ENCODE results near the gene PLCL2.

Gene PLCL2

DNA sequence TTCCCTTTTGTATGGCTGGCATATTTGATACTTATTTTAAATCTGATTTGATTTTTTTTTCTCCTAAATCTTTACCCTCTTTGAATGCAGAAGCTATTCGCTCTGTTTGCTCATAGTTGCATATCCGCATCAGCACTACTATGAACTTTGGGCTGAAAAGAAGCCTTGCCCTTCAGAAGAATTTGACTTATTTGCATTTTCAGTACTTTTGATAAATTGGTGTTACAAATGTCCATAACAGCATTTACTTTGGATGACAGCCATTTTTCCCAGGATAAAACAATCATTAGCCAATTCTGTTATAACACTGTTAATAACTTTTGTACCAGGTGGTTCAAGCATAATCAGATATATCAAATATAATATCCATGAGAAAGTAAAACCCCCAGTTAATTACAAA lies 129.5 kb downstream of the PLCL2 start:
- DNase-seq = no peak

DNA sequence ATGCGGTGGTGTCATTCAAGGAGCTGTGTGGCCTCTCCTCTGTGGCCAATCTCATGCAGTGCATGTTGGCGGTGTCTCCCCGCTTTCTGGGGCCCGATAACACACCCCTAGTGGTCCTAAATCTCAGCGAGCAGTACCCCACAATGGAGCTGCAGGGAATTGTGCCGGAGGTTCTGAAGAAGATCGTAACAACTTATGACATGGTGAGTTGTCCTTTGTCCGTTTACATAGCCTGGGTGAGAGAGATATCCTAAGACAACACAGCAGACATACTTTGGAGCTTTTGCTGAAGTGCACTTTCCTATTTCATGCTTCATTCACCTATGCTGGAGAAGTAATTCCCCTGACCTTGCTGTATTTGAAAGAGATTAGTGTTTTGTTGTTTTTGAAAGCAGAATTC lies 130.0 kb downstream of the PLCL2 start:
- no peak for DNase-seq

DNA sequence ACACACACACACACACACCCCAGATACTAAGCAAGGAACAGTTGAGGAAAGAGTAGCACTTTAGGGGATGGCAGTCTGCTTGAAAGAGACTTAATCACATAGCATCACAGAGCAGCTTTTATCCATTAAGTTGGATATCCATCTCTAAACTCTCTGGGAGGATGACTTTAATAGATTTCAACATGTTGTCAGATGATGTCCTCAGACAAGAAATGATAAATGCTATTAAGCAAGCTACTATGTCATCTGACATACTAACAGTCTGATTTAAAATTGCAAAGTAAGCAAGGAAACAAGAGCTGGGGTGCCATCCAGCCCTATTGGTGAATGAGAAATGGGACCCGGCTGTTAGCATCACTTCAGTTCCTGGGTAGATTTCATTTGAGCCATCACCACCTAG lies 136.9 kb downstream of the PLCL2 start:
- no peak for DNase-seq

DNA sequence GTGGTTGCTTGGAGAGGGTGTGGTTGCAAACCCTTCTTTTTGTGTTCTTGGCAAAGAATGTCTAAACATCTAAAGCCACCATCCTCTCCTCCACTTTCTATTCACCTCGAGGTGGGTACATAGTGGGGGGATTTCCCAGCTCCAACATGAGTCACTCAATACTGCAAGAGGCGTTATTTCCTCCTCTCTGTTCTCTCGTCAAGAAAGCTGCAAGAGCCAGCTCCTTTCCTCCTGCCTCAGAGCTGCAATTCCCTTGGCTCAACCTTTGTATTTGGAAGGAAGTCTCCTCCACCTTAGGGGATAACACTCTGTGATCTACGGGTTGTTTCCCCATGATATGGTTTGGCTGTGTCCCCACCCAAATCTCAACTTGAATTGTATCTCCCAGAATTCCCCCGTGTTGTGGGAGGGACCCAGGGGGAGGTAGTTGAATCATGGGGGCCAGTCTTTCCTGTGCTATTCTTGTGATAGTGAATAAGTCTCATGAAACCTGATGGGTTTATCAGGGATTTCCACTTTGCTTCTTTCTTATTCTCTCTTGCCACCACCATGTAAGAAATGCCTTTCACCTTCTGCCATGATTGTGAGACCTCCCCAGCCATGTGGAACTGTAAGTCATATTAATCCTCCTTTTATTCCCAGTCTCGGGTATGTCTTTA lies 138.4 kb downstream of the PLCL2 start:
- DNase-seq = no peak

DNA sequence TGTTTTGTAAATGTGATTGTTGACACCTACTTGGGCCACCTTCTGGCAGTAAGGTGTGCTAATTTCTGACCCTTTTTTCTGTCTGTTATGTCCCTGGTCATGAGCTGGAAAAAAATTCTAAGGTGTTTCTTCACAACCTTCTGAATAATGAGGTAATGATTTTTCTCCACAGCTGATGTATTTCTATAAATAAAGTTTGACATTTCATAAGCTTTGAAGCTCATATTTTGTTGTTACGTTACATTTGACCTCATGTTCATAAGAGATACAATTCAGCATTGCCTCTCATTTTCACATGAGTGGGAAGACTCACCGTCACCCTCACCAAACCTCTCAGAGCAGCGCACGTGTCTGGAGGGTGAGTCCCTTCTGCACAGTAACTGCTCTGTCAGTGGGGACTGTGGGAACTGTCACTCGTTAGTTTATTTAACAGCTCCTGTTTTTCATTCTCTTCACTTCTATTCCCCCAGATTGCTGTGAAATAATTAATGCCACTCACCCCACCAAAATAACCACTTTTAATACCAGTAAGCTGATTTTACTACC lies 140.9 kb downstream of the PLCL2 start:
- no peak for DNase-seq

DNA sequence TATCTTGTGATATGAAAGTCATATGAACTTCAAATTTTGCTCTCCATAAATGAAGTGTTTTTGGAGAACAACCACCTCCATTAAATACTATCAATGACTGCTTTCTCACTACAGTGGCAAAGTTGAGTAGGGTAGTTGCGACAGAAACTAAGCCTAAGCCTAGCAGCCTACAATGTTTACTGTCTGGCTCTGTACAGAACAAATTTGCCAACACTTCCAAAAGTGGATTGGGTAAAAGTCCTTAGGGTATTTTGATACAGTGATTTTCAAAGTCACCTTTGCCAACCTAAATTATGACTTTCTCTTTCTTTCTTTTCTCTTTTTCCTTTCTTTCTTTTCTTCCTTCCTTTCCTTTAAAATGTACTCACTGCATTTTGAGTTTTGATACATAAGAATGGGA lies 142.6 kb downstream of the PLCL2 start:
- no peak for DNase-seq

DNA sequence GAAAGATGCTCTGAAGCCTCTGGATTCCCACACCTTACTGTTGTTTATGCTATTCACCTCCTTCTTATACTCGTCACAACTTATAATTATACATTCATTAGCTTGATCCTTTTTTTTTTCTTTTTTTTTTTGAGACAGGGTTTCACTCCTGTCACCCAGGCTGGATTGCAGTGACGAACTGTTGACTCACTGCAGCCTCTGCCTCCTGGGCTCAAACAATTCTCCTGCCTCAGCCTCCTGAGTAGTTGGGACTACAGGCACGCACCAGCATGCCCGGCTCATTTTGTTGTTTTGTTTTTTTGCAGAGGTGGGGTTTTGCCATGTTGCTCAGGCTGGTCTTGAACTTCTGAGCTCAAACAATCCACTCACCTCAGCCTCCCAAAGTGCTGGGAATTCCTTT lies 143.6 kb downstream of the PLCL2 start:
- no peak for DNase-seq

DNA sequence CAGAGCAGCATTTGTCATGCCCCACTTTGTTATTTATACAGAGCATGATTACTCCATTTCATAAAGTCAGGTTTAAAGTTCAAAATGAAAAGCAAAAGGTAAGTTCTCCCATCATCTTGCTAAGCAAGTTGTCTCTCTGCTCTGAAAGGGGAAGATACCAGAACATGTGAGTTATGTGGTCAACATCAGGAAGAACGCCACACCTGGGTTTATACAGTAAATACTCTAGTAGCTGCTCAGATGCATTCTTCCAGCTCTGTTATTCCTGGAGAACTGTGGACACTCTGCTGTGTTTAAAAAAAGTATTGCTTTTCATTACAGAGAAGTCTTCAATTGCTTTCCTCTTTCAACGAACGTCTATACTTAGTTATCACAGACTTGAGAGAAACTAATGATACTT lies 145.7 kb downstream of the PLCL2 start:
- DNase-seq = no peak

DNA sequence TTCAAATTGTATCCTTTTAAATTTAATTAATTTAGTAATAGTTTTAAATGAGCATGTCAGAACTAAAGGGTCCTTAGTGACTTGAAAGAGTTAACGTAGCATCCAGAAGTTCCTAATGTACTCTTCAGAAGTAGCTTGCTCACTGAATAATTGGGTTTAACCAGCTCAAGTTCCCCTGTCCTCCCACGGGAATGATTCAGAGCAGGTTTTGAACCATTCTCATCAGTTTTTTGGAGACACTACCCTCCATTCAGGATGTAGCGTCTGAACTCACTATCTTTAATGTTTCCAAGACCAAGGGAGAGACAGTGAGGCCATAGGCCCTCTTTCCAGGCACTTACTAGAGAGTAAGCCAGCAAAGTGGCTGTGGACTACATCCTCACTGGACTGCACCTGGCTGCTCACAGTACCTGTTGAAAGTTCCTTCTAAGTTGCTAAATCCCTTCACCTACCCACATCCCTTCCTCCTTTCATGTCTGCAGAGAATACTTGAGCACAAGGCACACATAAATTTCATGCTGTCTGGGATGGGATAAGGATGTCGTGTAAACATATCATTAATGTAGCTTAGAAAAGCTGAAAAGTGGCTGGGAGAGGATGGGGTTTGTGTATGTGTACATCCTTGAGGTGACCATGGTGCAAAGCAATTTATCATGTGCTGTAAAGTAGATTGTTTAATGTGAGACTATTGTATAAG lies 146.3 kb downstream of the PLCL2 start:
- no peak for DNase-seq

DNA sequence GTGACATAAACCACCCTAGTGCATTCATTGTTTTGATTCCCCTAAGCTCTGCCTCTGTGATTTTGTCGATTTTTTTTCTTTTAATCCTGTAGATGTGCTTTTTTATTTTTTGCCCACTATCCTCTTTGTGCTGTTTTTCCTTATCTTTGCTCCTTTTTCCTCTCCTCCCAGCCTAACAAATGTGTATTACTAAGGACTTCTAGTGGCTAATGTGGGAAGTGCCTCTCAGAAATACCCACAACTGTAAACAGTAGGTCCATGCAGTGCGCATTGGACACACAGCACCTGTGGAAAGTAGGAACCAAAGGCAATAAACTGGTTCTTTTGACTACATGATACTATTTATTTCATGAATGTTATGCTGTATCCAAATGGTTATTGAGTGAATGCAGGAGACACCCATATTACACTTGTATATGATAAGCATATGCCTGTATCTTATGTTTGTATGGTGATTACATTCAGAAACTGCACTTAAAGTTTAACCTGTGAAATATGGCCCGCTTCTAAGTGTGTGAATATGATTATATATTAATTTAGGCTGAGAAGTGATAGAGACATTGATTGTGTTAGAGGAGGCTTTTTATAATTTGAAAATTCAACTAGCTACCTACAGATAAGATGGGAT lies 147.8 kb downstream of the PLCL2 start:
- DNase-seq = peak; percentile 22

DNA sequence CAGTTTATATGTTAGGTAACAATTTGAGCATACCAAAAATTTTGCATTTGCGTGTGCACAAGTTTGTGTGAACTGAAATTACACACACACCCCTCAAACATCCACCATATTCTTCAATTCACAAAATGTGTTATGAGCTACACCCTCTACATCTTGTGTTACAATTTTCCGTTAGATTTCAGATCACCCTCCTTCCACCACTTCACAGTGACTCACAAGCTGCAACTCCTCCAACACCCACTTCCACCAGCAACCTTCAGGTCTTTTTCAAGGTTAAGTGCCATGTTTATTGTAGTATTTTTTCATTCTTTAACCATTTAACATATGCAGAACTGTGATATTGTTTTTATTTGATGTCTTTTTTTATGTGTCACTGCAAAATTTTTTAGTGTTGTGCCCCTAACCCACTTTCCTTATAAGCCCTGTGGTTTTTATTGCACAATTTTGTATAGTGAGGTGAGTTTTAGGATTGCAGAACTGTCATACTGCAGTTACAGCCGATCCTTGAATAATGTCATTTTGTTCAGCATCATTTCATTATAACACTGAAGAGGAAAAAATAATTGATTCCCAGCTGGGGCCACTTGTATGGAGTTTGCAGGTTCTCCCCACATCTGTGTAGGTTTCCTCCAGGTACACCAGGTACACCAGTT lies 148.9 kb downstream of the PLCL2 start:
- DNase-seq = no peak

DNA sequence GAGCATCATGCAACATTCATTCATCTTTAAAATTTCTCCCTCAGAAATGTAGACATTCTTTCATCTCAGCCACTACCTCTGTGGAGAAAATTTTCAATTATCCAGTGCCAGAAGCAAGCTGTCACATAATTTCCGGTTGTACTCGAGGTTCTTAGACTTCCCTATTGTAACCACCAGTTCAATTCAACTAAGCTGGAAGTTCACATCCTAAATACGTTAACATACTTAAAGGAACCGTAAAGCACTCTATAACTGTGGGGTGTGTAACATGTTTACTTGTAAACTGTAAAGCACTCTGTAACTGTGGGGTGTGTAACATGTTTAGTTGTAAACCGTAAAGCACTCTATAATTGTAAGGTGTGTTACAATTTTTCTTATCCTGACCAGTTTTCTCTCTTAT lies 150.3 kb downstream of the PLCL2 start:
- no peak for DNase-seq

DNA sequence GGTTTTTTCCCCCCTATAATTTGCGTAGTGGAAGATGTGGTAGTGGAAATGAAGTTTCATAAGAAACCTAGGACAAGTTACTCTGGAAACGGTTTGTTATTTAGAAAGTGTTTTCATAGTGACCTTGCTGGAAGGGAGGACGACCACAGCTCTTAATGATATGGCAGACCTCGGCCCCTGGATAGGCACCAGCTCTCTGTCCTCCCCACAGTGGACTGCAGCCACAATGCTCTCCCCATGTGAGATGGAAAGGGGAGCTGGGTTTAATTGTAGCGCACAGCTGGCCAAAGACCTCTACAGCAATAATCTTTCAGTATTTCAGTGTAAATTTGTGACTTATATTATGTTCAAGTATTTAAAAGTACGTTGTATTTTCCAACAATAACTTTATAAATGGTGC lies 151.2 kb downstream of the PLCL2 start:
- no peak for DNase-seq

DNA sequence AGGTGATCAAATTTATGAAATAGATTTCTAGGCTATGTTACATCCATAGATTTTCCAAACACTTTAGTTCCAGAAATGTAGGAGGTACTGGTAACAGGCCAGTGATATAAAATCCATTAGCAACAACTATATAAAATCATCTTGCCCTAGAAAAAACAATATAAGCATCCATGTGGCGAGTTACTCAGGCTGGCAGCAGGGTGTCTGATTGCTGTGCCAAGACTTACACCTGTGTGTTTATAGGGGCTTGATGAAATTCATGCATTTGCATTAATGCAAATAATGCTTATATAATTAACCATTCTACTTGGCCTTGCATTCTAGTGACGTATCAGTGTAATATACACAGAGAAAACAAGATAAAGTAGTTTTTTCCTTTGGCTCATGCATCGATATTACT lies 153.4 kb downstream of the PLCL2 start:
- DNase-seq = no peak

DNA sequence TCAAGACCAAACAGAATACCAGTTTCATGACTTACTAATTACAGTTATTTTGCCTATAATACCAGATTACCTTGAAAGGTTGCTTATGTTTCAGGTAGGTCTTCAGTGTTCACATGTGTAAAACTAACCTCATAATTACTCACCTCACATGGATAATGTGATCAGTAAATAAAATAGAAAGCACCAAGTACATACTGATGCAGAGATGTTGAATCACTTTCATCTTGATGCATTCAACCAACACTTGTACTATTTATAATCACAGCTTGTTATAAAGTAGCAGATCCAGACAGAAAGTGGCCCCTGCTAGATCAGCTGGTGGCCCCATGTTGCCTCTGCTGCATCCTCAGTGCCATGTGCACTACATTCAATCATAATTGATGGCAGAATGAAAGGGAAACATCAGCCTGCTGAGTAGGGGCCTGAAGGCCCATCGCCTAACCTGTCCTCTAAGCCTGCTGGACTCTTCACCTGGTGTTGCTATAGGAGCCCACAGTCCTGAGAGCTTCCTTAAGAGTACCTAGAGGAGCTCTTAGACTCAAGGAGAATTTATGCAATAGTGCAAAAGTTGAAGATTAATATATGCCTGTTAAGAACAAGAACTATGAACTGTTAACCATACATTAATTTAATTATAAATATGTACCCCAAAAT lies 154.3 kb downstream of the PLCL2 start:
- no peak for DNase-seq

DNA sequence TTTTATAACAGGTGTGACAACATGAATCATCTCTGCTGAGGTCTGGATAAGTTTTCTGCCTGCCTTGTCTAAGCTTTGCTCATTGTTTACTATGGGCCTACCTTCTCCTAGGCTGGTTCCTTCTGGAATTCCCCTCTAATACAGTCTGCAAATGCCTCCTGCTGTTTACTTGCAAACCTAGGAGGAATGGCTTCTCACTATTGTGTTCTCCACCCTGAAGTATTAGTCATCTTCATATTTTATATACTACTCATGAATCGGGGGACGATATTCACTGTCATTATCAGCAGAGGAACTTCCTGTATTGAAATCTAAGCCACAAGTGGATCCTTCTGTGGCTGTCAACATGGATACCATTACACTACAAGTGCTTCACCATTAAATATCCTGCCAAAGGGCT lies 154.8 kb downstream of the PLCL2 start:
- DNase-seq = no peak

DNA sequence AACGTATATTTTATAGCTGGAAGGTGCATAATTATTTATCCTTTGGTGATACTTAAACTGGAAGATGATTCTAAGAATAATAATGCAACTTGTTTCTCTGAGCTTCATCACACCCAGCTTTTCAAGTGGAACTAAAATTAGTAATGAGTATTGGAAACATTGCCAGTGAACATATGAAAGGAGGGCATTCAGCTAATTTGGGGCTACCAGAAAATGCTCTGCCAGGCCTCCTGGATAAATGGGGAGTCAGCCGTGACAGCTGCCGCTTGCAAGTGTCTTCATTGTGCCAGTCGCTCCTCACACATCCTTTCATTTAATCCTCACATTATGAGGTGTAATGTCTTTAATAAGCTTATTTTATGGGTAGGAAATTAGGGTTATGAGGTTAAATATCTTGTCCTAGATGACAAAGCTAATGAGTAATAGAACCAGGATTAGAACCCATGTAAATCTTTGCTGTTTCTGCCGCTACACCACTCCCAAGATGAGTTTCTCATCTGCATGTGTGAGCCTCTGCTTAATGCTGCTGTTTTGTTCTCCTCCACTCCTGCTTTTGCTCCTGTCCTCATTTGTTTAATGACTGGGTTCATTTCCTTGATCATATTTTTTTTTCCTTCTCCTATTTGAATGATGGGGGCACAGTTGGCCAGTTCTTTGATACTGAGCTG lies 155.7 kb downstream of the PLCL2 start:
- no peak for DNase-seq

DNA sequence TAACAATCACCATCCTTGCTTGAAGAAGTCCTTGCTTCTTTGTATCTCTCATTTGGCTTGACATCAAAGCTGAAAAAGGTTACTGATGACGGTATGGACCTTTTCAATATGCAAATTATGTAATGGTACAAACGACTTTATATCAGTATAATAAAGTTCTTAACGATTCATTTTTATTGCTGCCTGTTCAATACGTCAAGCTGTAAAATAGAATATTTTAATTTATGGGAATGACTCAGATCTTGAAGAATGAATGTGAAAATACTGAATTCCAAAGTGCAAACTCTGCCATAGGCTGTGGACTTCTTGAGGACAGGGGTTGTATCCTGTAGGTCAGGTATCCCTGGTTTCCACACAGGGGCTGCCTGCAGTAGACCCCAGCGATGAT lies 156.2 kb downstream of the PLCL2 start:
- DNase-seq = no peak

DNA sequence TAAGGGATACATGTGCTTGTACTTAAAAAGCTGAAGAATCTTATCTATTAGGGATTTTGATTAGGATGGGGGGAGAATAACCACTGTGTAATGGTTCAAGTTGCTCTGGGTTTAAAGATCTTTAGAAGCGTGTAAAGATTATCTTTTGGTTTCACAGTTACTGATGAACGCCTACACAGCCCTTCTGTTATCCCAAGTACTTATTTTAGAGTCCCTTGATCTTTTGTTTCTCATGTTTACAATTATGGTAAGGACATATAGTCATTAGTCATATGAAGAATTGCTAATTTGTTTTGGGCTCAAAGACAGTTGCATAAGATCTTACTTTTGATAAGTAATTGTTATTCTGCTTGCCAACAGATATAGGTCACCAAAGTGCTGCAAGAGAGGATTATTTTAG lies 160.1 kb downstream of the PLCL2 start:
- DNase-seq = no peak

DNA sequence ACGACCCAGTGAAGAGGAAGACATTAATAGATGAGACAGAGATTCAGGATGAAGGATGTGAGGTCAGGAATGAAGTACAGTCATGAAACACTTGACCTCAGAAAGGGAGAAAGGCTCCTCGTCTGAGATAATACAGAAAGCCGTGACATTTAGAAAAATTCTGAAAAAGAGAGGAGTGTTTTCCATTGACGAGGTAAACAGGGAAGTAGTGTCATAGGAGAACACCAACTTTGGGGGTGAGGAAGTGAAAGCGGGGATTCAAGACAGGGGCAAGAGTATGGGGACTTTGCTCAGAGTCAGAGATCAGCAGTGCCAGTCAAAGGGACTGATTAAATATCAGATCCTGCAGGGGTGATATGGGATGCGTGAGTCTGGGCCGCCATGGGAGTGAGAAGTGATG lies 160.9 kb downstream of the PLCL2 start:
- DNase-seq = no peak

DNA sequence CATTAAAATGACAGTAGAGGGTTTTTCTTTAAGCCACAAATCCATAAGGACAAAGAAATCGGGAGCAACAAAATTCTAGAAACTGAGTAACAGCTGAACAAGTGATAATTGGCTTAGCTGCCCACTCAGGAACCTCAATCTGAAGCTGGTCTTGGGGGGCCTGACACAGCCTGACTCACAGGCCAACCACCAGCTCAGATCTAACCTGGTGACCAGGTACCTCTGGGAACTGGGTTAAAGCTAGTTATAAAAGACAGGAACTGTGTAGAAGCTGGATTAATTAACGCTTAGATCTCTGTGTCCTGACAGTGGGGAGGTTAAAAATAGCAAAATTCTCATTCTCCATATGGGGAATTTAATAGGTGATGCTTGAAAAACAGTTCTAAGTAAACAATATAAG lies 161.9 kb downstream of the PLCL2 start:
- DNase-seq = no peak

DNA sequence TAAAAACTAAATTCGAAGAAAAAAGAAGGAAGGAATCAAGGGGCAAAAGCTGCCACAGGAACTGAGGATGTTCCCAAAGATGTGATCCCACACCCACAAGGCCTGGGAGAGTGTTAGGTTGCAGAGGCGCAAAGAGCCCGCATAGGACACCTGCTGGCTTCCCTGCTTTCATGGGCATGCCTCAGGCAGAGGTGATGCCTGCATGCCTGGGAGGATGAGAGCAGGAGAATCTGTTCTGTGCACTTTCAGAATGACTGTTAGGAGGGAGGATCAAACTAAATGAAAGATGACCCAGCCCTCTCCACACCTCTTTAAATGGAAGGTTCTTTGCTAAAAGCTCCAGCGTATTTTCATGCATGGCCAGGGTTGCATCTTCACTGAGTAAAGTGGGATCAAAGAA lies 162.4 kb downstream of the PLCL2 start:
- no peak for DNase-seq

DNA sequence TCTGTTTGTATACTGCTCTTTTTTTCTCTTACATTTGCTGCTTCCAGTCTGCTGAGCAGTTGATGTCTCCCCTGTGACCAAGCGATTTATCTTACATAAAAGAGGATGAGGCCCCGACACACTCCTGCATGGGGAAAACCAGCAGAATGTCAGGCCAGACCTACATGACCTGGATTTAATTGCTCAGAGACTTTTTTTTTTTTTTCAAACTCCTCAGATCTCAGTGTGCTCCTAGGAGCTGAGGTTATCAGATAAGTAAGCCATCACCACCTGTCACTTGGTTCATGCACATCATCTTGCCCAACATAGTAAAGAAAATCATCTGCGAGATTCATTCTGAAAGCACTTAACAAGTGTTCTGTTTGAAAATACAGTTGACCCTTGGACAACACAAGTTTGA lies 163.1 kb downstream of the PLCL2 start:
- no peak for DNase-seq

Data from NCI-H774 (cell line).